SK-N-SH (cell line): ENCODE measurements around the gene SWI5. TPM values are rescaled to one million over a fixed set of nuclear protein-coding genes. Genes with fewer than 3 reads are reported as not detected.

Experiments used
- CTCF ChIA-PET: fragments of 300-600, 350-600 bp; formaldehyde crosslinking; extraction: SDS; loops from one replicate; lab custom pipeline; 2021; lab: Yijun Ruan, JAX
- POLR2A ChIA-PET: fragments of 350-600 bp; sonication (Branson Sonifier 250); formaldehyde crosslinking; extraction: SDS; loops from one replicate; lab custom pipeline; 2020; ENCODE audit warnings: antibody characterized with exemption, inconsistent platforms; lab: Yijun Ruan, JAX
- DNase-seq: peaks from one replicate; pipeline ENCODE4 v3.0.0; 2012
- H2AFZ ChIP-seq: fragments of 200-600 bp; sonication (generic); 2 replicates; pipeline ENCODE4 v1.8.1; 2016; ENCODE audit warnings: antibody characterized with exemption, mild to moderate bottlenecking, low read depth
- H3F3A ChIP-seq: fragments of 200-600 bp; sonication (generic); replicated peaks from 2 replicates; pipeline ENCODE3; 2016; ENCODE audit warnings: antibody characterized with exemption, mild to moderate bottlenecking; ENCODE audit not compliant: insufficient read depth
- H3K27ac ChIP-seq, 2 experiments: fragments of 200-500 bp in 1 of 2; fragments of 200-600 bp in 1 of 2; sonication (Bioruptor generic) in 1 of 2; sonication (generic), shearing (Covaris generic) in 1 of 2; 2 replicates each; pipeline versions ENCODE4 v1.5.1 to v1.6.1; 2014 to 2016; ENCODE audit warnings: low read depth in 2 of 2, inconsistent platforms in 1 of 2, low read length in 1 of 2, mild to moderate bottlenecking in 1 of 2, mixed read lengths in 1 of 2
- H3K27me3 ChIP-seq: fragments of 200-600 bp; sonication (generic), shearing (Covaris generic); 2 replicates; pipeline ENCODE4 v1.6.1; 2016; ENCODE audit warnings: mixed run types; ENCODE audit not compliant: insufficient read depth
- H3K36me3 ChIP-seq, 2 experiments: fragments of 200-500 bp in 1 of 2; fragments of 200-600 bp in 1 of 2; sonication (Bioruptor generic) in 1 of 2; sonication (generic) in 1 of 2; replicated peaks in 1 of 2; 2 replicates each; pipeline versions ENCODE3 to v1.5.1; 2014 to 2016; ENCODE audit warnings: low read length in 1 of 2, mild to moderate bottlenecking in 1 of 2; ENCODE audit not compliant: insufficient read depth in 2 of 2, control insufficient read depth in 1 of 2
- H3K4me1 ChIP-seq, 2 experiments: fragments of 200-500 bp in 1 of 2; fragments of 200-600 bp in 1 of 2; sonication (Bioruptor generic) in 1 of 2; sonication (generic), shearing (Covaris generic) in 1 of 2; 2 replicates each; pipeline versions ENCODE4 v1.5.1 to v1.6.1; 2014 to 2016; ENCODE audit warnings: low read depth in 1 of 2, low read length in 1 of 2, mixed run types in 1 of 2; ENCODE audit not compliant: insufficient read depth in 2 of 2, control insufficient read depth in 1 of 2
- H3K4me2 ChIP-seq: fragments of 200-600 bp; sonication (generic), shearing (Covaris generic); 2 replicates; pipeline ENCODE4 v1.6.1; 2017; ENCODE audit warnings: mixed run types
- H3K4me3 ChIP-seq, 2 experiments: fragments of 200-500 bp in 1 of 2; fragments of 200-600 bp in 1 of 2; sonication (Bioruptor generic) in 1 of 2; sonication (generic), shearing (Covaris generic) in 1 of 2; 2 replicates each; pipeline versions ENCODE4 v1.5.1 to v1.8.1; 2014 to 2016; ENCODE audit warnings: low read depth in 2 of 2, inconsistent platforms in 1 of 2, low read length in 1 of 2, mild to moderate bottlenecking in 1 of 2, mixed read lengths in 1 of 2, moderate library complexity in 1 of 2
- H3K79me2 ChIP-seq: fragments of 200-600 bp; sonication (generic); 2 replicates; pipeline ENCODE4 v1.8.1; 2017; ENCODE audit warnings: mild to moderate bottlenecking; ENCODE audit not compliant: insufficient read depth
- H3K9ac ChIP-seq: fragments of 200-600 bp; sonication (generic); 2 replicates; pipeline ENCODE4 v1.6.1; 2017; ENCODE audit warnings: mixed run types
- H3K9me2 ChIP-seq: fragments of 200-600 bp; sonication (generic); 2 replicates; pipeline ENCODE4 v1.6.1; 2017; ENCODE audit warnings: mixed run types
- H3K9me3 ChIP-seq: fragments of 200-600 bp; sonication (generic); 2 replicates; pipeline ENCODE4 v1.6.1; 2017; ENCODE audit warnings: mixed run types, mild to moderate bottlenecking, moderate library complexity
- H4K20me1 ChIP-seq: fragments of 200-600 bp; sonication (generic); 2 replicates; pipeline ENCODE4 v1.6.1; 2017; ENCODE audit warnings: mild to moderate bottlenecking, mixed run types; ENCODE audit not compliant: insufficient read depth
- CHD2 ChIP-seq: fragments of 150-350 bp; IDR thresholded peaks from 2 replicates; pipeline ENCODE4 v1.6.1; 2018; ENCODE audit warnings: low read length; ENCODE audit not compliant: partially characterized antibody
- EZH2phosphoT487 ChIP-seq: fragments of 200-600 bp; sonication (generic); IDR thresholded peaks from 2 replicates; pipeline ENCODE4 v1.6.1; 2017; ENCODE audit warnings: low read depth, mixed run types, mild to moderate bottlenecking, antibody characterized with exemption, moderate library complexity, borderline replicate concordance
- FOSL2 ChIP-seq: IDR thresholded peaks from 2 replicates; pipeline ENCODE4 v1.4.0; 2012; ENCODE audit warnings: low read depth, mild to moderate bottlenecking, moderate library complexity, borderline replicate concordance
- FOXJ3 ChIP-seq: sonication (generic); formaldehyde crosslinking; IDR thresholded peaks from 2 replicates; pipeline ENCODE4 v1.5.1; 2020; ENCODE audit warnings: mild to moderate bottlenecking, missing genetic modification reagents
- GABPA ChIP-seq: IDR thresholded peaks from 2 replicates; pipeline ENCODE4 v1.4.0; 2012; ENCODE audit warnings: low read depth, mild to moderate bottlenecking
- GATA2 ChIP-seq: sonication (generic); formaldehyde crosslinking; IDR thresholded peaks from 2 replicates; pipeline ENCODE4 v1.5.0; 2020; ENCODE audit warnings: mild to moderate bottlenecking, missing genetic modification reagents
- JUND ChIP-seq: IDR thresholded peaks from 2 replicates; pipeline ENCODE4 v1.4.0; 2012
- NFIC ChIP-seq: IDR thresholded peaks from 2 replicates; pipeline ENCODE4 v1.4.0; 2012; ENCODE audit warnings: borderline replicate concordance
- RCOR1 ChIP-seq: fragments of 150-350 bp; IDR thresholded peaks from 2 replicates; pipeline ENCODE4 v1.6.1; 2017; ENCODE audit warnings: antibody characterized with exemption, low read length
- RXRA ChIP-seq: IDR thresholded peaks from 2 replicates; pipeline ENCODE4 v1.4.0; 2012; ENCODE audit warnings: low read depth, mild to moderate bottlenecking, borderline replicate concordance
- SIN3A ChIP-seq: IDR thresholded peaks from 2 replicates; pipeline ENCODE4 v1.6.1; 2012; ENCODE audit warnings: low read depth, mild to moderate bottlenecking, low read length, moderate library complexity, borderline replicate concordance
- TAF1 ChIP-seq: IDR thresholded peaks from 2 replicates; pipeline ENCODE4 v1.6.1; 2012; ENCODE audit warnings: low read depth, mild to moderate bottlenecking, low read length, moderate library complexity, borderline replicate concordance
- TCF12 ChIP-seq: IDR thresholded peaks from 2 replicates; pipeline ENCODE4 v1.4.0; 2012
- WGBS: methylation state at CpG from one replicate; pipeline ENCODE4 v1.1.6; 2017; ENCODE audit warnings: low lambda C conversion rate; 5-methylcytosine and 5-hydroxymethylcytosine counted together
- polyA plus RNA-seq, 3 experiments: library from polyadenylated mRNA; depleted of rRNA; stranded (reverse); fragments of >200 nt; gene quantifications; 2 replicates each; pipeline ENCODE4 v1.2.3, GENCODE V29; 2012
- TF ChIP-seq, protein P1 (sequence below): IDR thresholded peaks from 2 replicates; pipeline ENCODE4 v1.4.0; 2012; ENCODE audit warnings: low read depth, borderline replicate concordance
- TF ChIP-seq, protein P2 (sequence below): IDR thresholded peaks from 2 replicates; pipeline ENCODE4 v1.4.0; 2012; ENCODE audit warnings: low read depth
- TF ChIP-seq, protein P3 (sequence below): IDR thresholded peaks from 2 replicates; pipeline ENCODE4; 2012
- TF ChIP-seq, protein P4 (sequence below): IDR thresholded peaks from 2 replicates; pipeline ENCODE4 v1.4.0; 2012; ENCODE audit warnings: low read depth, borderline replicate concordance

SWI5 gene
- polyA plus RNA-seq, 1 of the 3 experiments (the other 2 are of a cell fraction), result 84.1 TPM

DNA sequence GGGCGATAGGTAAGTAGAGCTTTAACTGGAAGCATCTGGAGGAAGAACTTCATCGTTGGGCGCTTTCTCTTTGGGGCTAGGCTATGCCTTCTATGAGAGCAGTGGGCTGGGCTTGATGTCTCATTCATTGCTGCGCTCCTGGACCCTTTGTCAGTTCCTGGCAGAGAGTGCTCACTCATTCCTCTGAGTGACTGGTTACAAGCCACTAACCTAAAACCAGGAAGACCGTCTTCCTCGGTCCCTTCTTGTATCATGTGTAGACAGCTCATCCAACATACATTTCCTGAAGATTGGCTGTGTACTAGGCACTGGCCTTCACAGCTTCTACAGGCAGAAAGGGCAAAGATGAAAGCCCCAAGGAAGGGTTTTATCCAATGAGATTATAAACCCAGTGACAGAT is 6.4 kb downstream of the SWI5 start:
- no peaks in the 10 kb centered on the region for H3K36me3 ChIP-seq
- H4K20me1 ChIP-seq, result no peaks in the 10 kb centered on the region
- no peak overlapping the region for H3K9ac ChIP-seq
- POLR2A ChIA-PET, result no interaction called here
- H3K9me3 ChIP-seq, result no peaks in the 10 kb centered on the region
- no peak overlapping the region for H2AFZ ChIP-seq
- no peaks in the 10 kb centered on the region for H3K9me2 ChIP-seq
- H3K4me1 ChIP-seq, result no peaks in the 10 kb centered on the region; a peak in 1 of 4 replicates
- H3K27ac ChIP-seq, result peak overlapping the region in 1 of 2 experiments; percentile 48; a peak in 2 of 4 replicates
- 82% methylated on average over 6 of the region's 6 CpGs for WGBS
- H3K79me2 ChIP-seq, result peaks cover 6% of the 10 kb centered on the region
- CTCF ChIA-PET, result interaction anchor here (1.2 to 1.8 kb wide), 2 partner anchors 13 to 59 kb away, joined by 5 to 7 read pairs; no protein-coding TSS in a partner anchor
- H3K4me3 ChIP-seq, result no peak overlapping the region
- no peak overlapping the region for H3K4me2 ChIP-seq
- H3K27me3 ChIP-seq, result no peaks in the 10 kb centered on the region
- DNase-seq, result no peak
- peaks cover 10% of the 10 kb centered on the region for H3F3A ChIP-seq
- no peak for TF ChIP-seq TCF12
- TF ChIP-seq JUND, result no peak
- no peak for TF ChIP-seq RCOR1
- no peak for TF ChIP-seq RXRA
- TF ChIP-seq, protein P1, sequence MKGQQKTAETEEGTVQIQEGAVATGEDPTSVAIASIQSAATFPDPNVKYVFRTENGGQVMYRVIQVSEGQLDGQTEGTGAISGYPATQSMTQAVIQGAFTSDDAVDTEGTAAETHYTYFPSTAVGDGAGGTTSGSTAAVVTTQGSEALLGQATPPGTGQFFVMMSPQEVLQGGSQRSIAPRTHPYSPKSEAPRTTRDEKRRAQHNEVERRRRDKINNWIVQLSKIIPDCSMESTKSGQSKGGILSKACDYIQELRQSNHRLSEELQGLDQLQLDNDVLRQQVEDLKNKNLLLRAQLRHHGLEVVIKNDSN, result no peak
- TF ChIP-seq CHD2, result no peak
- TF ChIP-seq NFIC, result no peak
- no peak for TF ChIP-seq EZH2phosphoT487
- TF ChIP-seq, protein P2, sequence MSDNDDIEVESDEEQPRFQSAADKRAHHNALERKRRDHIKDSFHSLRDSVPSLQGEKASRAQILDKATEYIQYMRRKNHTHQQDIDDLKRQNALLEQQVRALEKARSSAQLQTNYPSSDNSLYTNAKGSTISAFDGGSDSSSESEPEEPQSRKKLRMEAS, result no peak
- TF ChIP-seq GATA2 (CRISPR knock-in tag), result no peak
- TF ChIP-seq FOSL2, result no peak
- TF ChIP-seq SIN3A, result no peak
- no peak for TF ChIP-seq GABPA
- TF ChIP-seq, protein P3, sequence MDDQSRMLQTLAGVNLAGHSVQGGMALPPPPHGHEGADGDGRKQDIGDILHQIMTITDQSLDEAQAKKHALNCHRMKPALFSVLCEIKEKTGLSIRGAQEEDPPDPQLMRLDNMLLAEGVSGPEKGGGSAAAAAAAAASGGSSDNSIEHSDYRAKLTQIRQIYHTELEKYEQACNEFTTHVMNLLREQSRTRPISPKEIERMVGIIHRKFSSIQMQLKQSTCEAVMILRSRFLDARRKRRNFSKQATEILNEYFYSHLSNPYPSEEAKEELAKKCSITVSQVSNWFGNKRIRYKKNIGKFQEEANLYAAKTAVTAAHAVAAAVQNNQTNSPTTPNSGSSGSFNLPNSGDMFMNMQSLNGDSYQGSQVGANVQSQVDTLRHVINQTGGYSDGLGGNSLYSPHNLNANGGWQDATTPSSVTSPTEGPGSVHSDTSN, result no peak
- TF ChIP-seq, protein P4, sequence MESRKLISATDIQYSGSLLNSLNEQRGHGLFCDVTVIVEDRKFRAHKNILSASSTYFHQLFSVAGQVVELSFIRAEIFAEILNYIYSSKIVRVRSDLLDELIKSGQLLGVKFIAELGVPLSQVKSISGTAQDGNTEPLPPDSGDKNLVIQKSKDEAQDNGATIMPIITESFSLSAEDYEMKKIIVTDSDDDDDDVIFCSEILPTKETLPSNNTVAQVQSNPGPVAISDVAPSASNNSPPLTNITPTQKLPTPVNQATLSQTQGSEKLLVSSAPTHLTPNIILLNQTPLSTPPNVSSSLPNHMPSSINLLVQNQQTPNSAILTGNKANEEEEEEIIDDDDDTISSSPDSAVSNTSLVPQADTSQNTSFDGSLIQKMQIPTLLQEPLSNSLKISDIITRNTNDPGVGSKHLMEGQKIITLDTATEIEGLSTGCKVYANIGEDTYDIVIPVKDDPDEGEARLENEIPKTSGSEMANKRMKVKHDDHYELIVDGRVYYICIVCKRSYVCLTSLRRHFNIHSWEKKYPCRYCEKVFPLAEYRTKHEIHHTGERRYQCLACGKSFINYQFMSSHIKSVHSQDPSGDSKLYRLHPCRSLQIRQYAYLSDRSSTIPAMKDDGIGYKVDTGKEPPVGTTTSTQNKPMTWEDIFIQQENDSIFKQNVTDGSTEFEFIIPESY, result no peak
- no peak for TF ChIP-seq FOXJ3 (CRISPR knock-in tag)
- TF ChIP-seq TAF1, result no peak
